Activated CD8-positive, alpha-beta T cell treated with anti-CD3 and anti-CD28 coated beads for 36 hours (primary cell): Measurements from ENCODE around the gene FBXL14. TPM values are rescaled to one million over a fixed set of nuclear protein-coding genes. Genes with fewer than 3 reads are reported as not detected.

Source experiments
- ATAC-seq: fragments of 200-7000 bp; cut with Tn5 transposase; one replicate; pipeline ENCODE4 v1.10.0; 2021; ENCODE audit warnings: mild to moderate bottlenecking, moderate library complexity
- CTCF ChIA-PET: fragments of 350-600 bp; sonication (Branson Sonifier 250); formaldehyde crosslinking; loops from one replicate; lab custom pipeline; 2021; ENCODE audit warnings: antibody characterized with exemption; lab: Charles Lee
- POLR2A ChIA-PET: fragments of 350-600 bp; sonication (Branson Sonifier 250); formaldehyde crosslinking; loops from one replicate; lab custom pipeline; 2021; ENCODE audit warnings: antibody characterized with exemption; lab: Charles Lee
- DNase-seq: peaks from one replicate; pipeline ENCODE4 v3.0.0-alpha.2; 2020
- H3K27ac Mint-ChIP-seq: one replicate; pipeline ENCODE4 v1.8.0; 2021; ENCODE audit warnings: mild to moderate bottlenecking, mixed read lengths
- H3K27me3 Mint-ChIP-seq: one replicate; pipeline ENCODE4 v1.8.0; 2021; ENCODE audit warnings: mixed read lengths
- H3K36me3 Mint-ChIP-seq: one replicate; pipeline ENCODE4 v1.8.0; 2021; ENCODE audit warnings: low read depth, mixed read lengths
- H3K4me1 Mint-ChIP-seq: one replicate; pipeline ENCODE4 v1.8.0; 2021; ENCODE audit warnings: low read depth, mixed read lengths
- H3K4me3 Mint-ChIP-seq: one replicate; pipeline ENCODE4 v1.8.0; 2021; ENCODE audit warnings: mild to moderate bottlenecking, moderate library complexity, mixed read lengths
- H3K9me3 Mint-ChIP-seq: one replicate; pipeline ENCODE4 v1.8.0; 2021; ENCODE audit warnings: mixed read lengths
- intact Hi-C: fragments of 100-400 bp; cut with micrococcal nuclease; formaldehyde crosslinking; loops from one replicate; pipeline ENCODE4 v1.10.0; 2022
- total RNA-seq, 2 experiments: library from RNA; stranded (reverse); gene quantifications; one replicate each; pipeline ENCODE4 v1.2.3, GENCODE V29; 2021
- TF ChIP-seq, protein P1 (sequence below): fragments of 200-600 bp; IDR thresholded peaks from one replicate; pipeline ENCODE4 v1.8.0; 2022; ENCODE audit warnings: antibody characterized with exemption, mild to moderate bottlenecking

Gene FBXL14
- total RNA-seq, 2 experiments from 2014 or later, result 23.3 to 25.1 TPM

GRCh38 chr12:1616233-1617066, 22.1 kb upstream of the FBXL14 start:
- DNase-seq, result peak; percentile 28

GRCh38 chr12:1614360-1614759, 20.0 kb upstream of the FBXL14 start:
- no peaks in the 10 kb centered on the region for H3K36me3 Mint-ChIP-seq
- peaks cover 3% of the 10 kb centered on the region for H3K27me3 Mint-ChIP-seq
- DNase-seq (no peak), ATAC-seq (no peak)
- intact Hi-C loops, result no loop called here
- TF ChIP-seq, protein P1, sequence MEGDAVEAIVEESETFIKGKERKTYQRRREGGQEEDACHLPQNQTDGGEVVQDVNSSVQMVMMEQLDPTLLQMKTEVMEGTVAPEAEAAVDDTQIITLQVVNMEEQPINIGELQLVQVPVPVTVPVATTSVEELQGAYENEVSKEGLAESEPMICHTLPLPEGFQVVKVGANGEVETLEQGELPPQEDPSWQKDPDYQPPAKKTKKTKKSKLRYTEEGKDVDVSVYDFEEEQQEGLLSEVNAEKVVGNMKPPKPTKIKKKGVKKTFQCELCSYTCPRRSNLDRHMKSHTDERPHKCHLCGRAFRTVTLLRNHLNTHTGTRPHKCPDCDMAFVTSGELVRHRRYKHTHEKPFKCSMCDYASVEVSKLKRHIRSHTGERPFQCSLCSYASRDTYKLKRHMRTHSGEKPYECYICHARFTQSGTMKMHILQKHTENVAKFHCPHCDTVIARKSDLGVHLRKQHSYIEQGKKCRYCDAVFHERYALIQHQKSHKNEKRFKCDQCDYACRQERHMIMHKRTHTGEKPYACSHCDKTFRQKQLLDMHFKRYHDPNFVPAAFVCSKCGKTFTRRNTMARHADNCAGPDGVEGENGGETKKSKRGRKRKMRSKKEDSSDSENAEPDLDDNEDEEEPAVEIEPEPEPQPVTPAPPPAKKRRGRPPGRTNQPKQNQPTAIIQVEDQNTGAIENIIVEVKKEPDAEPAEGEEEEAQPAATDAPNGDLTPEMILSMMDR, result no peak
- POLR2A ChIA-PET, result no interaction called here
- H3K4me3 Mint-ChIP-seq, result no peak overlapping the region
- peaks cover 16% of the 10 kb centered on the region for H3K4me1 Mint-ChIP-seq
- no peaks in the 10 kb centered on the region for H3K9me3 Mint-ChIP-seq
- no peak overlapping the region for H3K27ac Mint-ChIP-seq
- CTCF ChIA-PET, result interaction anchor here (1.4 to 3.2 kb wide), 2 partner anchors 9 to 20 kb away, joined by 3 to 14 read pairs; no protein-coding TSS in a partner anchor

More at GRCh38 chr12:1616233-1617066, 22.1 kb upstream of the FBXL14 start:
- POLR2A ChIA-PET, result interaction anchor here (0.7 kb wide), 1 partner anchor 74 kb away, joined by 3 read pairs; no protein-coding TSS in a partner anchor
- TF ChIP-seq, protein P1, result no peak
- Mint-ChIP-seq H3K9me3 (no peaks in the 10 kb centered on the region), H3K4me3 (no peak overlapping the region), H3K4me1 (peaks cover 24% of the 10 kb centered on the region), H3K36me3 (no peaks in the 10 kb centered on the region), H3K27ac (no peak overlapping the region), H3K27me3 (peaks cover 6% of the 10 kb centered on the region)
- intact Hi-C loops, result no loop called here
- ATAC-seq, result peak; percentile 45
- CTCF ChIA-PET, result interaction anchor here (1.2 to 2.2 kb wide), 2 partner anchors 10 to 18 kb away, joined by 4 to 8 read pairs; no protein-coding TSS in a partner anchor

DNA sequence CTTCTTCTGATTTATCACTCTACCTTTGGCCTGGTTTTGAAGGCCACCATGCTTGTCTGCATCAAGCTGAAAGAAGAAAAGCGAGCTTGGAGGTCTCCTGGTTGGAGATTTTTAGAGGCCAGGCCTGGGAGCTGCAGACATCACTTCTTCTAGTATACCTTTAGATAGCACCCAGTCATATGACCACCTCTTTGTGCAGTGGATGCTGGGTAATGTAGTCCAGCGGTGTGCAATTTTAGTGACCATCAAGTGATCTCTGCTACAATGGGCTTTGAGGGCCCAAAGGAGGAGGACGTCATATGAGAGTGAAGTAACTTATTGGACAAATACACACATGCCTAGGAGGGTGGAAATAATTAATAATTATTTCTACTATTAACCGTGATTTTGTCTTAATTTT, 19.5 kb upstream of the FBXL14 start:
- TF ChIP-seq, protein P1, result no peak
- DNase-seq (peak; percentile 19), ATAC-seq (peak; percentile 60)
- H3K27me3 Mint-ChIP-seq, result peaks cover 5% of the 10 kb centered on the region
- no peak overlapping the region for H3K27ac Mint-ChIP-seq
- no peaks in the 10 kb centered on the region for H3K36me3 Mint-ChIP-seq
- ChIA-PET POLR2A (interaction anchor here (1.5 kb wide), 1 partner anchor 12 kb away, joined by 3 read pairs; no protein-coding TSS in a partner anchor), CTCF (interaction anchor here (1.3 to 3.2 kb wide), 3 partner anchors 8 to 496 kb away, joined by 3 to 14 read pairs (median 4); no protein-coding TSS in a partner anchor)
- peaks cover 13% of the 10 kb centered on the region for H3K4me1 Mint-ChIP-seq
- intact Hi-C loops, result no loop called here
- no peaks in the 10 kb centered on the region for H3K9me3 Mint-ChIP-seq
- no peak overlapping the region for H3K4me3 Mint-ChIP-seq

DNA sequence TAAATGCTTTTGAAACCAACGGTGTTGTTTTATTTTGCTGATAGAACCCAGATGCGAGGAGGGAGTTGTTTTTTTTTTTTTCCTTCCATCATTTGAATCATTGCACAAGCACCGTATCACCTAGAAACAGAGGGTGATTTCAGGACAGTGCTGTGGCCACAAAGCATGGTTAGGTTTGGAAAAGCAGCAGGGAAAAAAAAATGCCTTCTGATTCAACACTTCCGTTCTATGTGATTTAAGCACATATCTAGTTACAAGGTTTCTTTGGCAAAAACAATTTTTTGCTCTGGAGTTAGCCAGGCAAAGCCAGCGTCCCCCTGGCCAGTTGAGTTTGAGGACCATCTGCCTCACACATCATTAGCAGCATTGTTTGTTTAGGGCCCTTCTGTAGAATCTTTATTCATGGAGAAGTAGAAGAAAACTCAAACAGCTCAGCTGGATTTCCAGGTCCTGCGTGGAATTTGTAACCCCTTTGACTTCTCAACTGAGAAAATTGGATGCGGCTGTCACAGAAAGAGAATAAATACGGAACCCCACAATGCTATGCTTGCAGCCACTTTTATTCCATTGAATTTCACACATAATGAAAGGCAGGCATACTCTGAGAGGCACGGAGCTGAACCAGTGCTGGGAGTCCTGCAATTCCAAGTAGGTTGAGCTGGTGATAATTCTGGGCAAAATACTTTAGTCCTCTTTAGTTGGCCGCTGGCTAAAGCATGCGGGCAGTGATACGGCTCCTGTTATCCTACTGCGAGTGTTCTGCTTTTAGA, 17.6 kb upstream of the FBXL14 start:
- Mint-ChIP-seq H3K36me3 (no peaks in the 10 kb centered on the region), H3K4me1 (peaks cover 12% of the 10 kb centered on the region), H3K9me3 (no peaks in the 10 kb centered on the region), H3K27ac (no peak overlapping the region), H3K4me3 (no peak overlapping the region), H3K27me3 (peaks cover 1% of the 10 kb centered on the region)
- ATAC-seq (no peak), DNase-seq (no peak)
- TF ChIP-seq, protein P1, result no peak
- intact Hi-C loops, result no loop called here
- CTCF ChIA-PET, result interaction anchor here (3.2 kb wide), 1 partner anchor 22 kb away, joined by 14 read pairs; no protein-coding TSS in a partner anchor
- POLR2A ChIA-PET, result interaction anchor here (0.7 to 1.5 kb wide), 2 partner anchors 10 to 328 kb away, joined by 3 read pairs; no protein-coding TSS in a partner anchor
